CD1c-positive myeloid dendritic cell (primary cell): ENCODE results near the gene YTHDF1.

ENCODE experiments used
- DNase-seq: peaks from one replicate; pipeline ENCODE4 v3.0.0-alpha.2; 2016; ENCODE audit errors: extremely low spot score

Gene YTHDF1

DNA sequence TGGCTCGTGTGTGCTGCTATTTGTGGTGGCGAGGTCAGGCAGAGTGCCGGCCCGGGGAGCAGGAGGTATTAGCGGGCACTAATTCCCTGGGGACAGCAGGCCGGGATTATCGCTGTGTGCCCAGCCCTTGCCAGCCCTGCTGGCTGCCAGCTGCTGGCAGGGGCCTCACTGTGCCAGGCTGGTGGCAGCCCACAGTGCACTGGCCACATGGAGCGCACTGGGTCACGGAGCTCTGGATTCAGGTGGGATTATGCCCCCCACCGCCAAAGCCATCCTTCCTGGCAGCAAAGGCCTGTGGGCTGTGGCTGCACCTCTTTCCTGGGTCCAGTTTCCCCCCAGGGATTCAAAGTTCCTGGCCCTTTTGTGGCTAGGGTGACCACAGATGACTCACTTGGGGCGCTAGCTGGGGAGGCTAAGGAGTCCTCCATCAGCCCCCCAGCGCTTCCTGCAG is 59.7 kb downstream of the YTHDF1 start:
- DNase-seq, result no peak

- DNase-seq, result no peak
Measured at GRCh38 chr20:63155266-63156165, 60.4 kb downstream of the YTHDF1 start.

- no peak for DNase-seq
Measured at GRCh38 chr20:63154395-63154794, 61.5 kb downstream of the YTHDF1 start.

GRCh38 chr20:63153254-63154221 is 62.4 kb downstream of the YTHDF1 start:
- DNase-seq, result no peak

- DNase-seq, result no peak
Measured at GRCh38 chr20:63152322-63153253, 63.3 kb downstream of the YTHDF1 start.

DNA sequence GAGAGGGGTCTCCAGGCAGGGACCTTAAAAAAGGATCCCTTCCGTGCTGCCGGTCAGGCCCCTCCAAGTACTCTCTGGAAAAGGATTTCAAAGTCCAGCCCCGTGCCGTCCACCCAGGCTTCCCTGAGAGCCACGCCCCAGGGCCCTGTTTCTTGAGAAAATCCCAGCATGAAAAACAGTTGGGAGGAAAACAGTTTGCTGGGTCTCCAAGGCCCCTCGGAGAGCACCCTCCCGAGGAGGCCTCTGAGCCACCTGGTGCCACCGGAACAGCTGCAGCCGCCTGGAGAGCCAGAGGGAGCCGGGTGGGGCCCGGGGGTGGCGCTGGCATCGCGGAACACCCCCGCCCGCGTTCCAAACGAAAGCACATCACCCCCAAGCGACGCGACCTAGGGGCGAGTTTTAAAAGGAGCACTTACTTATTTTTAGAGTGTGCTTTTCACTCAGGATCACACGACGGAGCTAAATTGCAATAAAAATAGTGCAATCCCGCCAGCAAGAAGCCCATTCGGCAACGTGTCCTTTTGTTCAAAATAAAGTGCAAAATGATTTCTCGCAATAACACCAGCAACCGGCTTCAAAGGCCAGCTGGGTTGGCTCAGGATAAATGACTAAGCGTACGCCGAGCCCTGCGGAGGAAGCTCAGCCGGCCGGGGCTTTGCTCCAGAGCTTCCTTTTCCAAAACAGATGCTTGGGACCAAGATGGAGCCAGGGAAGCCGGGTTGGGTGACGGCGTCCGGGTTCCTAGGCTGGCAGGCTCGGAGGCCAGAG is 64.2 kb downstream of the YTHDF1 start:
- DNase-seq, result no peak

GRCh38 chr20:63150911-63151531 is 64.9 kb downstream of the YTHDF1 start:
- no peak for DNase-seq

DNA sequence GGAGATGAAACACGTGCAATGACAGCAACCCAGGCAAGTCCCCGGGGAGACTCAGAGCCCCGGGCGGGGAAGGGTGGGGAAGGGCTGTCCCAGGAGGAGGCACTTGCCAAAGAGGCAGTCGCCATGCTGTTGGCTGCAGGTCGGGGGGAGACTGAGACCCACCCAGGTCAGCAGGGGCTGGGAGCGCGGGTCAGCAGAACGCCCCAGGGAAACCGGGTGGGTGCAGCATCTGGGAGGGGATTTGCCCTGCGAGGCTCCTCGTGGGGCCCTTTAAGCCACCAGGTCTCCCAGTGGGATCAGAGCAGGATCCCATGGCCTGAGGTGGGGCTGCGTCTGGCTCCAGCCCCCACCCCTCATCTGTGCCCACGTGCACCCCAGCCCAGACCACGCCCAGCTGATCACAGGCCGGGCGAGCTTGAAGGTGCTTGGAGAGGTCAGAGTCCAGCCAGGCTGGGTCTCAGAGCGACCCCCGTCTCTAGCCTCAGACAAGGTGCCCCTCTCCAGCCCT is 65.5 kb downstream of the YTHDF1 start:
- no peak for DNase-seq

- no peak for DNase-seq
Measured at GRCh38 chr20:63149531-63150192, 66.3 kb downstream of the YTHDF1 start.

GRCh38 chr20:63148696-63149095 is 67.2 kb downstream of the YTHDF1 start:
- no peak for DNase-seq

DNA sequence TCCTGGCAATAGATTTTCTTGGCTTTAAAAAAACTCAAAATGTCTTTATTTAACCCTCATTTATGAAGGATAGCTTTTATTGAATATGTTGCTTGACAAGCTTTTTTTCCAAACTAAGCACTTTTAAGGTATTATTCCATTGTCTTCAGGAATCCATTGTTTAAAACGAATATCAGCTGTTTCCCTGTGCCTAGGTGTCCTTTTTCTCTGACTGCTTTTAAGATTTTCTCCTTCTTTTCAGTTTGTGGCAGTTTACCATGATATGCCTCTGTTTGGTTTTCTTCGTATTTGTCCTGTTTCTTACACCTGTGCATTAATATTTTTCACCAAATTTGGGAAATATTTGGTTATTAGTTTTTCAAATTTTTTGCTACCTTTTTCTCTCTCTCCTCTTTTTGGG is 68.4 kb downstream of the YTHDF1 start:
- no peak for DNase-seq
